GM12878 (cell line): ENCODE results near the gene TRANK1. TPM values are rescaled to one million over a fixed set of nuclear protein-coding genes. Genes with fewer than 3 reads are reported as not detected.

Experiments
- ATAC-seq: fragments of 200-7000 bp; cut with Tn5 transposase; 3 replicates; pipeline ENCODE4 v1.9.1; 2020; ENCODE audit warnings: mild to moderate bottlenecking, moderate library complexity
- BruUV-seq: library from RNA; stranded (reverse); fragments of 400-500 nt; replicated peaks from 2 replicates; lab custom pipeline; 2021; lab: Mats Ljungman, UMichigan
- CTCF ChIA-PET: fragments of 300-600 bp; sonication (Branson Sonifier 250); formaldehyde crosslinking; extraction: SDS; loops from one replicate; lab custom pipeline; 2021; ENCODE audit warnings: inconsistent platforms; lab: Yijun Ruan, JAX
- POLR2A ChIA-PET: fragments of 350-600 bp; formaldehyde crosslinking; extraction: SDS; loops from one replicate; lab custom pipeline; 2021; ENCODE audit warnings: inconsistent platforms; lab: Charles Lee
- RAD21 ChIA-PET: fragments of 300-600 bp; sonication (Branson Sonifier 250); formaldehyde crosslinking; loops from one replicate; lab custom pipeline; 2023; ENCODE audit warnings: antibody characterized with exemption; ENCODE audit not compliant: unreplicated experiment; lab: Charles Lee
- SMC1A ChIA-PET: fragments of 300-600 bp; sonication (Branson Sonifier 250); formaldehyde crosslinking; loops from one replicate; lab custom pipeline; 2023; ENCODE audit not compliant: unreplicated experiment, uncharacterized antibody; lab: Charles Lee
- DNase-seq: peaks from one replicate; pipeline ENCODE4 v3.0.0-alpha.2; 2011; ENCODE audit warnings: low read depth, low spot score
- FAIRE-seq: peaks from 3 replicates; lab custom pipeline; 2011; peaks lifted over from hg19 to GRCh38; lab: Jason Lieb, UNC
- H2AFZ ChIP-seq: 2 replicates; pipeline ENCODE4 v1.6.0; 2011; ENCODE audit warnings: low read depth, low read length, control low read depth; ENCODE audit not compliant: control insufficient read depth
- H3K27ac ChIP-seq: 2 replicates; pipeline ENCODE4 v1.5.1; 2011; ENCODE audit warnings: control low read depth; ENCODE audit not compliant: control insufficient read depth, insufficient read depth
- H3K27me3 ChIP-seq, 2 experiments: replicated peaks in 1 of 2; 2 replicates each; pipeline versions ENCODE4 v1.6.0 to v1.6.1; 2011; ENCODE audit warnings: low read length in 1 of 2; ENCODE audit not compliant: control insufficient read depth in 2 of 2, insufficient read depth in 2 of 2
- H3K36me3 ChIP-seq, 2 experiments: 2 replicates each; pipeline ENCODE4 v1.5.1; 2011; ENCODE audit warnings: low read length in 1 of 2; ENCODE audit not compliant: control insufficient read depth in 2 of 2, insufficient read depth in 2 of 2
- H3K4me1 ChIP-seq: 2 replicates; pipeline ENCODE4 v1.6.1; 2011; ENCODE audit warnings: mild to moderate bottlenecking, low read length, moderate library complexity, mixed read lengths; ENCODE audit not compliant: control insufficient read depth, insufficient read depth
- H3K4me2 ChIP-seq: 2 replicates; pipeline ENCODE4 v1.6.0; 2011; ENCODE audit warnings: control low read depth; ENCODE audit not compliant: control insufficient read depth, insufficient read depth
- H3K4me3 ChIP-seq: fragments of 200-600 bp; sonication (generic); 2 replicates; pipeline ENCODE4 v1.5.1; 2016
- H3K79me2 ChIP-seq: 2 replicates; pipeline ENCODE4 v1.6.0; 2011; ENCODE audit warnings: low read length; ENCODE audit not compliant: control insufficient read depth, insufficient read depth
- H3K9ac ChIP-seq: 2 replicates; pipeline ENCODE4 v1.8.0; 2011; ENCODE audit warnings: low read length, control low read depth, mixed read lengths; ENCODE audit not compliant: control insufficient read depth, insufficient read depth
- H3K9me3 ChIP-seq: replicated peaks from 3 replicates; pipeline ENCODE4 v1.5.1; 2011; ENCODE audit warnings: mild to moderate bottlenecking, low read length; ENCODE audit not compliant: control insufficient read depth, insufficient read depth
- H4K20me1 ChIP-seq: 2 replicates; pipeline ENCODE4 v1.6.0; 2011; ENCODE audit not compliant: control insufficient read depth, insufficient read depth
- BRCA1 ChIP-seq: IDR thresholded peaks from 2 replicates; pipeline ENCODE4 v1.6.1; 2011; ENCODE audit warnings: low read depth, low read length, improper control_type of control experiment
- CHD2 ChIP-seq: IDR thresholded peaks from 2 replicates; pipeline ENCODE4 v1.6.1; 2011; ENCODE audit warnings: low read depth, low read length, improper control_type of control experiment, borderline replicate concordance
- FOXM1 ChIP-seq: IDR thresholded peaks from 2 replicates; pipeline ENCODE4 v1.6.1; 2012; ENCODE audit warnings: low read depth, mild to moderate bottlenecking, inconsistent platforms, low read length, moderate library complexity
- GATAD2B ChIP-seq: fragments of 450-650 bp; conservative IDR thresholded peaks from 2 replicates; pipeline ENCODE4 v1.6.1; 2017; ENCODE audit warnings: low read depth, mild to moderate bottlenecking, moderate library complexity
- PML ChIP-seq: IDR thresholded peaks from 2 replicates; pipeline ENCODE4 v1.6.1; 2012; ENCODE audit warnings: low read length, inconsistent platforms
- SRF ChIP-seq, 2 experiments: IDR thresholded peaks; 2 replicates each; pipeline ENCODE4 v1.6.1; 2011; ENCODE audit warnings: low read depth in 2 of 2, low read length in 2 of 2, mild to moderate bottlenecking in 1 of 2, moderate library complexity in 1 of 2
- YBX1 ChIP-seq: fragments of 450-650 bp; IDR thresholded peaks from 2 replicates; pipeline ENCODE4 v1.6.1; 2016; ENCODE audit warnings: antibody characterized with exemption
- WGBS: methylation state at CpG from one replicate; pipeline ENCODE4 v1.1.6; 2016; ENCODE audit warnings: low lambda C conversion rate; ENCODE audit not compliant: insufficient replicate concordance, insufficient coverage; ENCODE audit errors: missing lambda C conversion rate; 5-methylcytosine and 5-hydroxymethylcytosine counted together
- in situ Hi-C: fragments of 300-500 bp; cut with MboI; formaldehyde crosslinking; loops from 9 replicates; pipeline ENCODE4 v1.14.3; 2018; ENCODE audit warnings: mixed read lengths
- intact Hi-C: fragments of 100-400 bp; cut with micrococcal nuclease; formaldehyde crosslinking; loops from one replicate; pipeline ENCODE4 v1.14.2; 2022; ENCODE audit not compliant: unreplicated experiment
- polyA plus RNA-seq, 11 experiments: library from polyadenylated mRNA; depleted of rRNA in 4 of 11; unstranded in 6 of 11; stranded (reverse) in 5 of 11; fragments of >200 nt; fragmentation: Nextera tagmentation in 4 of 11; fragmentation: Illumina TruSeq in 1 of 11; extraction: Ambion mirVana in 4 of 11; extraction: Trizol in 1 of 11; gene quantifications; 1 replicate in 1 of 11; 2 replicates in 10 of 11; pipeline versions ENCODE4 v1.2.1 to v1.2.3, GENCODE V29; 2011 to 2016; ENCODE audit warnings: inconsistent platforms in 2 of 11, missing spikeins in 2 of 11, low read depth in 1 of 11
- total RNA-seq, 4 experiments: library from RNA; depleted of rRNA in 3 of 4; stranded (reverse); fragments of >200 nt in 3 of 4; fragmentation: Illumina TruSeq in 1 of 4; extraction: Trizol in 1 of 4; gene quantifications; 2 replicates each; pipeline versions ENCODE4 v1.2.1 to v1.2.3, GENCODE V29; 2013 to 2021
- TF ChIP-seq, protein P1 (sequence below): fragments of 450-650 bp; IDR thresholded peaks from 2 replicates; pipeline ENCODE4 v1.6.1; 2017; ENCODE audit warnings: mild to moderate bottlenecking, low read depth, inconsistent platforms; ENCODE audit not compliant: poor library complexity, severe bottlenecking

Gene TRANK1
- total and polyA plus RNA-seq, 10 of the 15 experiments (the other 5 are each of a cell fraction or from before 2014, with no cell fraction given), result 0.46 to 8.8 (median 1.1) TPM

DNA sequence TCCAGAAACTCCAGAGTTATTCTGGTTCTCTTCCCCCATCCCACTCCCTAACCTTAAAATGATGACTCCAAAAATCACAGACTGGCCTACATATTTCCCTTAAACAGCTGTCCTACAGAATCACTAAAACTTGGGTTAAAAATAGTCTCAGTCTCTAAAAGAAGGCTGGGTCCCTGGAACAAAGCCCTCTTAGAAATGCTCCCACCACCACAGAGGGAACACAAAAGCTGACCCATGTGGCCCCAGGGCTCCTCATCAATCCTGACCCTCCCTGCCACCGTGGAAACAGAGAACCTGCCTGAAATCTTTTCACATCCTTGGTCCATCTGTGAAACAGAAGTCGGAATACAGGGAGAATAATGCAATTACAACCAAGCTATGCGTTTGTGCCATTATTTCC, 124.8 kb downstream of the TRANK1 start:
- ChIA-PET SMC1A (no interaction called here), CTCF (interaction anchor here (0.7 kb wide), 1 partner anchor 138 kb away, joined by 5 read pairs; no protein-coding TSS in a partner anchor), RAD21 (no interaction called here), POLR2A (no interaction called here)
- TF ChIP-seq CHD2 (no peak), FOXM1 (no peak), SRF (IDR thresholded peaks at IDR 0.05; ENCODE audit: low read depth in 2 of 2, low read length in 2 of 2) (no peak), YBX1 (no peak), BRCA1 (no peak), PML (no peak), GATAD2B (no peak)
- TF ChIP-seq, protein P1, sequence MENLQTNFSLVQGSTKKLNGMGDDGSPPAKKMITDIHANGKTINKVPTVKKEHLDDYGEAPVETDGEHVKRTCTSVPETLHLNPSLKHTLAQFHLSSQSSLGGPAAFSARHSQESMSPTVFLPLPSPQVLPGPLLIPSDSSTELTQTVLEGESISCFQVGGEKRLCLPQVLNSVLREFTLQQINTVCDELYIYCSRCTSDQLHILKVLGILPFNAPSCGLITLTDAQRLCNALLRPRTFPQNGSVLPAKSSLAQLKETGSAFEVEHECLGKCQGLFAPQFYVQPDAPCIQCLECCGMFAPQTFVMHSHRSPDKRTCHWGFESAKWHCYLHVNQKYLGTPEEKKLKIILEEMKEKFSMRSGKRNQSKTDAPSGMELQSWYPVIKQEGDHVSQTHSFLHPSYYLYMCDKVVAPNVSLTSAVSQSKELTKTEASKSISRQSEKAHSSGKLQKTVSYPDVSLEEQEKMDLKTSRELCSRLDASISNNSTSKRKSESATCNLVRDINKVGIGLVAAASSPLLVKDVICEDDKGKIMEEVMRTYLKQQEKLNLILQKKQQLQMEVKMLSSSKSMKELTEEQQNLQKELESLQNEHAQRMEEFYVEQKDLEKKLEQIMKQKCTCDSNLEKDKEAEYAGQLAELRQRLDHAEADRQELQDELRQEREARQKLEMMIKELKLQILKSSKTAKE, result no peak
- H3K27ac ChIP-seq, result no peak overlapping the region
- BruUV-seq, result no TSS peak
- no peaks in the 10 kb centered on the region for H3K4me1 ChIP-seq
- H3K79me2 ChIP-seq, result no peaks in the 10 kb centered on the region
- H3K4me2 ChIP-seq, result no peak overlapping the region
- intact Hi-C loops, result no loop called here
- in situ Hi-C loops, result no loop called here
- WGBS, result 42% methylated on average over 3 of the region's 3 CpGs
- no peaks in the 10 kb centered on the region for H3K36me3 ChIP-seq
- no peak for FAIRE-seq
- ATAC-seq, result no peak
- no peak for DNase-seq
- no peak overlapping the region for H2AFZ ChIP-seq
- H3K4me3 ChIP-seq, result no peak overlapping the region
- H4K20me1 ChIP-seq, result no peaks in the 10 kb centered on the region
- no peaks in the 10 kb centered on the region; a peak in 1 of 4 replicates for H3K27me3 ChIP-seq
- H3K9ac ChIP-seq, result no peak overlapping the region
- no peaks in the 10 kb centered on the region for H3K9me3 ChIP-seq
